ENCODE data around the gene ATP5ME.
"Not testable (repeated sequence)": the region's sequence is repeated elsewhere in the genome, so short reads cannot be mapped to it uniquely, and the experiment has no call there.

ATP5ME gene

GRCh38 chr4:674172-675035 lies at the start of gene ATP5ME, which contains the start of gene MYL5:
Gene ATP5ME (minus strand): TSS chr4:674276. CDS start chr4:674247, 29 bp downstream.
Gene MYL5 (plus strand): TSS chr4:674542. CDS start chr4:678027, 3,485 bp downstream.
- DNase-seq (ENCODE audit: low read depth in 2 of 3, low spot score in 1 of 3) = peak; percentile 94 to 97 (median 95)

- DNase-seq (ENCODE audit: low read depth in 2 of 3, low spot score in 1 of 3) = no peak
Measured at GRCh38 chr4:722851-723360, 48.8 kb upstream of the ATP5ME start.

GRCh38 chr4:722169-722725 lies 48.2 kb upstream of the ATP5ME start:
- no peak for DNase-seq (ENCODE audit: low read depth in 2 of 3, low spot score in 1 of 3)

GRCh38 chr4:721261-722168 lies 47.4 kb upstream of the ATP5ME start:
- no peak for DNase-seq (ENCODE audit: low read depth in 2 of 3, low spot score in 1 of 3)

GRCh38 chr4:720111-720860 lies 46.2 kb upstream of the ATP5ME start:
- DNase-seq (ENCODE audit: low read depth in 2 of 3, low spot score in 1 of 3) = no peak

GRCh38 chr4:718460-718859 lies 44.4 kb upstream of the ATP5ME start:
- no peak for DNase-seq (ENCODE audit: low read depth in 2 of 3, low spot score in 1 of 3)

GRCh38 chr4:717601-718320 lies 43.7 kb upstream of the ATP5ME start:
- DNase-seq (ENCODE audit: low read depth in 2 of 3, low spot score in 1 of 3) = no peak

- DNase-seq (ENCODE audit: low read depth in 2 of 3, low spot score in 1 of 3) = no peak
Measured at GRCh38 chr4:714087-714486, 40.0 kb upstream of the ATP5ME start.

GRCh38 chr4:712916-713632 lies 39.0 kb upstream of the ATP5ME start:
- DNase-seq (ENCODE audit: low read depth in 2 of 3, low spot score in 1 of 3) = no peak

- no peak for DNase-seq (ENCODE audit: low read depth in 2 of 3, low spot score in 1 of 3)
Measured at GRCh38 chr4:712093-712492, 38.0 kb upstream of the ATP5ME start.

GRCh38 chr4:710916-711315 lies 36.8 kb upstream of the ATP5ME start:
- no peak for DNase-seq (ENCODE audit: low read depth in 2 of 3, low spot score in 1 of 3)

- no peak for DNase-seq (ENCODE audit: low read depth in 2 of 3, low spot score in 1 of 3)
Measured at GRCh38 chr4:710116-710515, 36.0 kb upstream of the ATP5ME start.

GRCh38 chr4:709348-709747 lies 35.3 kb upstream of the ATP5ME start:
- DNase-seq (ENCODE audit: low read depth in 2 of 3, low spot score in 1 of 3) = no peak

GRCh38 chr4:708631-708933 lies 34.5 kb upstream of the ATP5ME start:
- DNase-seq (ENCODE audit: low read depth in 2 of 3, low spot score in 1 of 3) = no peak

- no peak for DNase-seq (ENCODE audit: low read depth in 2 of 3, low spot score in 1 of 3)
Measured at GRCh38 chr4:707929-708630, 34.0 kb upstream of the ATP5ME start.

- DNase-seq (ENCODE audit: low read depth in 2 of 3, low spot score in 1 of 3) = no peak
Measured at GRCh38 chr4:706834-707598, 32.9 kb upstream of the ATP5ME start.

- DNase-seq (ENCODE audit: low read depth in 2 of 3, low spot score in 1 of 3) = not testable (repeated sequence)
Measured at GRCh38 chr4:706083-706633, 32.1 kb upstream of the ATP5ME start.
